ENCODE results near the gene SUN1.

SUN1 gene

DNA sequence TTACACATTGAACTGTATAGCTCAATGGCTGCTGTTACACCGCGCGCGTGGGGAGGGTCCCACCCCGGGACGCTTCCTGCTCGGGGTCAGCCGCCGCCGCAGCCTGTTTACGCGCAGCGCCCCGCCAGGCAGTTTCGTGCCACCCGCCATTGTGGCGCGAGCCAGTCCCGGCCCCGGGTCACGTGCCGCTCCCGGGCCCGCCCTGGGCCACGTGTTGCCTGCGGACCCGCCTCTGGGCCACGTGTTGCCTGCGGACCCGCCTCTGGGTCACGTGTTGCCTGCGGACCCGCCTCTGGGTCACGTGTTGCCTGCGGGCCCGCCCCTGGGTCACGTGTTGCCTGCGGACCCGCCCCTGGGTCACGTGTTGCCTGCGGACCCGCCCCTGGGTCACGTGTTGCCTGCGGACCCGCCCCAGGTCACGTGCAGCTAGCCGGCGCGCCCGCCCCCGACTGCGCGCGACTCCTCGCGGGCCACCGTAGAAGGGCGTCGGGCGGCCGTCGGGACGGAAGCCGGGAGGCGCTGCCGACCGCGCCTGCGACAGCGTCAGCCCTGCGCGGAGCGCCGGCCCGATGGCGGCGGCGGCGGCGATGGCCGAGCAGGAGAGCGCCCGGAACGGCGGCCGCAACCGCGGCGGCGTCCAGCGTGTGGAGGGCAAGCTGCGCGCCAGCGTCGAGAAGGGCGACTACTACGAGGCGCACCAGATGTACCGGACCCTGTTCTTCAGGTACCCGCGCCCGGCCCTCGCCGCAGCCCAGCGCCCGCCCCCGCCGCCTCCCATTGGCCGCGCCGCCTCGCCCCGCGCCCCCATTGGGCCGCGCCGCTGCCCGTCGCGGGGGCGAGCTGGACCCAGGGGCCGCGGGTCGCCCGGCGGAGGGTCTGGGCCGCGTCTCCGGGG, 44.0 kb downstream of the SUN1 start, which contains the start of gene GET4:
TSS of gene GET4 (plus strand) at position 478 of the 895 bp plus-strand sequence. CDS start at position 570, 92 bp downstream.
- H3K4me3 ChIP-seq (replicated peaks; ENCODE audit: low read depth, low read length), result peak within 1 kb of the TSS; percentile 78
- DNase-seq (ENCODE audit: extremely low read depth, low read depth), result peak; percentile 60
- TF ChIP-seq, protein P1, sequence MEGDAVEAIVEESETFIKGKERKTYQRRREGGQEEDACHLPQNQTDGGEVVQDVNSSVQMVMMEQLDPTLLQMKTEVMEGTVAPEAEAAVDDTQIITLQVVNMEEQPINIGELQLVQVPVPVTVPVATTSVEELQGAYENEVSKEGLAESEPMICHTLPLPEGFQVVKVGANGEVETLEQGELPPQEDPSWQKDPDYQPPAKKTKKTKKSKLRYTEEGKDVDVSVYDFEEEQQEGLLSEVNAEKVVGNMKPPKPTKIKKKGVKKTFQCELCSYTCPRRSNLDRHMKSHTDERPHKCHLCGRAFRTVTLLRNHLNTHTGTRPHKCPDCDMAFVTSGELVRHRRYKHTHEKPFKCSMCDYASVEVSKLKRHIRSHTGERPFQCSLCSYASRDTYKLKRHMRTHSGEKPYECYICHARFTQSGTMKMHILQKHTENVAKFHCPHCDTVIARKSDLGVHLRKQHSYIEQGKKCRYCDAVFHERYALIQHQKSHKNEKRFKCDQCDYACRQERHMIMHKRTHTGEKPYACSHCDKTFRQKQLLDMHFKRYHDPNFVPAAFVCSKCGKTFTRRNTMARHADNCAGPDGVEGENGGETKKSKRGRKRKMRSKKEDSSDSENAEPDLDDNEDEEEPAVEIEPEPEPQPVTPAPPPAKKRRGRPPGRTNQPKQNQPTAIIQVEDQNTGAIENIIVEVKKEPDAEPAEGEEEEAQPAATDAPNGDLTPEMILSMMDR (IDR thresholded peaks at IDR 0.05; ENCODE audit: low read depth, low read length, missing control alignments), result no peak

DNA sequence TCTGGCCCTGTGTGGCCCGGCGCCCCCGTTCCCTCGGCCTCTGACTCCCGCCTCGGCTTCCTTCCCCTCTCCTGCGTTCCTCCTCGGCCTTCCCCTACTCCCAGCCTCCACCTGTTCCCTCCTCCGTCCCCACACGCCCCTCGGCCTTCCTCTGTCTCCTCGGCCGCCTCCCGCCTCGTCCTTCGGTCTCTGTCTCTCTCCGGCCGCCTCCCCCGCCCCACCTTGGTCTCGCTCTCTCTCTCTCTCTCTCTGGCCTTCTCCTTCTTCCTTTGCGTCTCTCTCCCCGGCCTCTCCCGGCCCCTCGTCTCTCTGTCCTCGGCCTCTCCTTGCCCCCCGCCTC, 44.7 kb downstream of the SUN1 start:
- DNase-seq (ENCODE audit: extremely low read depth, low read depth), result no peak
- peak overlapping the region; percentile 78 for H3K4me3 ChIP-seq (replicated peaks; ENCODE audit: low read depth, low read length)
- TF ChIP-seq, protein P1 (IDR thresholded peaks at IDR 0.05; ENCODE audit: low read depth, low read length, missing control alignments), result no peak

DNA sequence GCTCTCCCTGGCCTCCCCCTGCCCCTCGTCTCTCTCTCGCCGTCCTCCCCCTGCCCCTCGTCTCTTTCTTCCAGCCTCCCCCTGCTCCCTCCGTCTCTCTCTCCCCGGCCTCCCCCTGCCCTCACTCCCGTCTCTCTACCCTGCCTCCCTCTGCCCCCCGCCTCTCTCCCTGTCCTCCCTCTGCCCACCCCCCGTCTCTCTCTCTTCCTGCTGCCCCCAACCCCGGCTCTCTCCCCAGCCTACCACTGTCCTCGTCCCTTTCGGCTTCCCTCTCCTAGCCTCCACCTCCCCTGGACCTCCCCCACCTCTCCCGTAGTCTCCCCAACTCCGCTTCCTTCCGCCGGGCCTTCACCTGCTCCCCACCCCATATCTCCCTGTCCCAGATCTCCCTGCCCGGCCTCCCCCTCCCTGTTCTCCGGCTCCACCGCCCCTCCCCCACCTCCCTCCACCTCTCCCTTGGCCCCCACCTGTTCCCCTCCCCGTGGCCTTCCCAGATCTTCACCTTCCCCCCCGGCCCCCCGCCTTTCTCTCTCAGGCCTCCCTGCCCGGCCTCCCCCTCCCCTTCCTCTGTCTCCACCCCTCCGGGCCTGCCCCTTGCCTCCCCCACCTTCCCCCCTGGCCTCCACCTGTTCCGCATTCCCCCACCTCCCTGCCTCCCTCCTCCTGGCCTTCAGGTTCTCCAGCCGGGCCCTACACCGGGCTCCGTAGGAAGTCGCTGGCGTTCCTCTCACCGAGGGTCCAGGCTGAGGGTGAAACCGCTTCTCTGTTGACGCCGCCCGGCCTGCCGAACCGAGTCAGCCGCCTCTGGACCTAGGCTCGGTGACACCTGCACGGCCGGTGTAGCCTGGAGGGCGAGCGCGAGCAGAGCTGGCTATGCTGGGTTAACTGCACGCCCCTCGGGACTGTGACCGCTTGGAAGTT, 45.3 kb downstream of the SUN1 start:
- TF ChIP-seq, protein P1 (IDR thresholded peaks at IDR 0.05; ENCODE audit: low read depth, low read length, missing control alignments), result no peak
- H3K4me3 ChIP-seq (replicated peaks; ENCODE audit: low read depth, low read length), result peak overlapping the region; percentile 78
- no peak for DNase-seq (ENCODE audit: extremely low read depth, low read depth)

DNA sequence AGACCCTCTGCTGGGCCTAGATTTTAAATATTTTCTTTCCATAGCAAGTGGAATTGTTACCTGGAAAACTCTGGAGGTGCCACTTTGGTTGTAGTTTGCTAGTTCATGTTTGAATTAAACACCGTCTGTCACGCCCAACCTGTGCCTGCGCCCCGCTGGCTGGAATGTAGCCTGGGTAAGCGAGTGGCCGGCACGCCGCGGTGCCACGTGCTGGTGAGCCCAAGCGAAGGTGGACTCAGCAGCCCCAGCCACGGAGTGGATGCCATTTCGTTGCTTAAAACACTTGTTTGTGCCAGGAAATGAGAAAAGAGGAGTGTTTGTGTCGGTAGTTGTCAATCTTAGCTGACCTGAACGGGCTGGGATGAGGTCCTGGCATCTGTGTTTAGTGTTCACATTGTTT, 46.8 kb downstream of the SUN1 start:
- H3K4me3 ChIP-seq (replicated peaks; ENCODE audit: low read depth, low read length), result no peak overlapping the region
- no peak for DNase-seq (ENCODE audit: extremely low read depth, low read depth)
- TF ChIP-seq, protein P1 (IDR thresholded peaks at IDR 0.05; ENCODE audit: low read depth, low read length, missing control alignments), result no peak

DNA sequence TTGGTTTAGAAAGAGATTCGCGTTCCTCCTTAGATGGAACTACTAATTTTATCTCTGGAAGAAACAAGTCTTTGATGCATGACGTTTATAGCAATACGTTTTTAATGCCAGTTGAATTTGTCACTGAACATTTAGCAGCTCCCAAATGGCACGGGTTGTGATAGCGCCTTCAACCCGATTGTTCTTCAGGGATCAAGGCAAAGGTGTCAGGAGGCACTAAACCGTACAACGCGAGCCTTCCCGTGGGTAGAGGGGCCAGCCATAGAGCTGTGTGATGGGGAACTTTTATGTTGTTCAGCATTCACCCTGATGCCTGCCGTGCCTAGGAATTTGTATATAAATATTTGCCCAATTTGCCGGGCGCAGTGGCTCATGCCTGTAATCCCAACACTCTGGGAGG, 47.4 kb downstream of the SUN1 start:
- no peak for DNase-seq (ENCODE audit: extremely low read depth, low read depth)
- no peak overlapping the region for H3K4me3 ChIP-seq (replicated peaks; ENCODE audit: low read depth, low read length)
- TF ChIP-seq, protein P1 (IDR thresholded peaks at IDR 0.05; ENCODE audit: low read depth, low read length, missing control alignments), result no peak

DNA sequence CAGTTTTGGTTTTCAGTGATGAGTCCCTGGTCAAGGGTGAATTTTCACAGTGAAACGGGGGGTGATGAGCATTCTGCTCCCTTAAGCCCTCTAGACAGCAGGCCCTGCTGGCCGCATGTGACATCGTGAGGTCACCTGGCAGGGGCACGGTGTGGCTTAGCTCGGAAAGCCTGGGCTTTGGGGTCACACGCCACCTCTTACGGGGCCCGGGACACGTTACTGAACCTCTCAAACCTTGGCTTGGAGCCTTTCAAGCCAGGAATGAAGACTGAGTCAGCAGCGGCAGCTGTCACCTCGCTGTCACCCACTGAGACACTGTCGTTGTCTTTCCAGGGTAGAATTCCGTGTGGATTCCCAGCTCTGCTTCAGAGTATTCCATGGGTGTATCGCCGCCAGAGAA, 48.2 kb downstream of the SUN1 start:
- no peak overlapping the region for H3K4me3 ChIP-seq (replicated peaks; ENCODE audit: low read depth, low read length)
- DNase-seq (ENCODE audit: extremely low read depth, low read depth), result no peak
- TF ChIP-seq, protein P1 (IDR thresholded peaks at IDR 0.05; ENCODE audit: low read depth, low read length, missing control alignments), result no peak

All from HFF-Myc (cell line).